HG02885 (cell line): ENCODE measurements around the gene ZNF789.
A peak's percentile ranks its signal among the peaks of the same experiment; 100 is the strongest.
"Not testable (repeated sequence)": the region's sequence is repeated elsewhere in the genome, so short reads cannot be mapped to it uniquely, and the experiment has no call there.

Experiments used
- ATAC-seq: cut with Tn5 transposase; IDR thresholded peaks from one replicate; pipeline ENCODE4 v1.9.1; 2021; ENCODE audit warnings: mild to moderate bottlenecking; ENCODE audit not compliant: unreplicated experiment, poor library complexity

The ZNF789 gene

GRCh38 chr7:99500637-99501009, 27.9 kb downstream of the ZNF789 start:
- ATAC-seq, result no peak

- not testable (repeated sequence) for ATAC-seq
These were observed 28.5 kb downstream of the ZNF789 start for GRCh38 chr7:99501236-99501635.

GRCh38 chr7:99504281-99504602, 31.6 kb downstream of the ZNF789 start:
- ATAC-seq, result no peak

DNA sequence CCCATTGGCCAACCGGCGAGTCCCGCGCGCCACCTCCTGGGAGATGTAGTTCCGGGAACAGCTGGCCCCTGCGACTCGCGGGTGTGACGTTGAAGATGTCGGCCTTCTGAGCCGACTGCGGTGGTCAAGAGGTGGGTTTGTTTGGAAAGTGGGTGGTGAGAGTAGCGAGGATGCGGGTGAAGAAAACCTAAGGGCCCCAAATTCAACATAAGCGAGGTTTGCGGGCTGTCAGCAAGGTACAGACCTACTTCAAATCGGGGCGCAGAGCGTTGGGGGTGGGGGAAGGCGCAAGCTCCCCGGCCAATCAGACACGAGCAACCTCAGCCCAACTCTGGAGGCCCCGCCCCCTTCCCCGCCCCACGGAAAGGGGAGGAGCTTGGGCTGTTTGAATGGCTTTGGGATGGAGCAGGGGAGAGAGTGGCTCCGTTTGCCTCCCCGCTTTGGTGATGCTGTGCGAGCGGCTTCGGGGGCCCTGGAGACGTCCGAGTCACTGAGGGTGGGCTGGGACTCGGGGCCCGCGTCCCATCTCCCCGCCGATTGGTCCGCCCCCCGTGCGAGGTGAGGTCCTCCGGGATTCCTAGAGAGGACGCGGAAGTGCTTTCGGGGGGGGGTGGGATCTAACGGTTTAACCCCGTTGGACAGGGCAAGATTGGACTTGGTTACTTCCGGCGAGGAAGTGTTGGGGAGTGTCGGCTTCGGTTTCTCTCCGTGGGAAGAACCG, 32.1 kb downstream of the ZNF789 start, which contains the start of gene ZKSCAN5:
ZKSCAN5 (plus strand) TSS at position 60 of the 721 bp plus-strand sequence. CDS start 1,383 bp downstream, outside the sequence.
- peak; percentile 84 for ATAC-seq

DNA sequence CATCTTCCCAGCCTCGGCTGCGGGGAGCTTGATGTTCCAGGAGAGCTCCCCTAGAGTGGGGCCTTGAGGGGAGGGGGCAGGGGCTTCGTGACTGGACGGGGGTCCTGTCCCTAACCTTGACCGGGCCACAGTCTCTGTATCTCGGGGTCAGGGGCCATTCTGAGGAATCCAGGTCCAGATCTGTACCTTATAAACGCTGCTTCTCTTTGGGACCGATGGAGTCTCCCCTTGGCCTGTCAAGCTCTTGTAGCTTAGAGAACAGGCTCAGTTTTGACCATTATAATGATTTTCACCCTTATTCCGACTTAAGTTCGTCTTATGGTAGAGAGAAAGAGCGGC, 32.6 kb downstream of the ZNF789 start:
- ATAC-seq, result peak; percentile 2

DNA sequence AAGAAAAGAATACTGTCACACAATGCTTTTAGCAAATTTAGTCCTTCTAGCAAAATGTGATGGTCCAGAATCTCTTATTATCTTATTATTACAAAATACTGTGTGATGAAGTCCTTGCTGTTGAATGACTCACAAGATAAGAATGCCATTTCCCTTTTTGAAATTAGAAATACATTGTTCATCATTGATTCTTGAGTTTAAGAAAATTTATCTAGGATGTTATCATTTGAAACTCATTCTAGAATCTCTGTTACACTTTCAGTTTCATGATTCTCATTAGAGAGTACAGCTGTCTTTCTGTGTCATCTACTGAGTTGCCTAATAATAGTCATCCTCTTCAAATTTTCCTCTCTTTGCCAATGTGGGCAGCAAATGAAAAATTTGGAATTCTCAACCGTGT, 41.4 kb downstream of the ZNF789 start:
- no peak for ATAC-seq

GRCh38 chr7:99521399-99521798, 48.7 kb downstream of the ZNF789 start:
- ATAC-seq, result no peak

DNA sequence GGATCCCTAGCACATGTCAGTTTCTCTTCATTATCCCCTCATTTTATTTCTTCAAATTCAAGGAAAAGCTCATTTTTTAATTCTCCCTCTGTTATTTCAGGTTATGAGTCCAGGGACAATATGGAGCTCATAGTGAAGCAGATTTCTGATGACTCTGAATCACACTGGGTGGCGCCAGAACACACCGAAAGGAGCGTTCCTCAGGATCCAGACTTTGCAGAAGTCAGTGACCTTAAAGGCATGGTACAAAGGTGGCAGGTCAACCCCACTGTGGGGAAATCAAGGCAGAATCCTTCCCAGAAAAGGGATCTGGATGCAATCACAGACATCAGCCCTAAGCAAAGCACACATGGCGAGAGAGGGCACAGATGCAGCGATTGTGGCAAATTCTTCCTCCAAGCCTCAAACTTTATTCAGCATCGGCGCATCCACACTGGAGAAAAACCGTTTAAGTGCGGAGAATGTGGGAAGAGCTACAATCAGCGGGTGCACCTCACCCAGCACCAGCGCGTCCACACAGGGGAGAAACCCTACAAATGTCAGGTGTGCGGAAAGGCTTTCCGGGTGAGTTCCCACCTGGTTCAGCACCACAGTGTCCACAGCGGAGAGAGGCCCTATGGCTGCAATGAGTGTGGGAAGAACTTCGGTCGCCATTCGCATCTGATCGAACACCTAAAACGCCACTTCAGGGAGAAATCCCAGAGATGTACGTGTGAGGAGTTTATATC, 53.2 kb downstream of the ZNF789 start:
- ATAC-seq, result no peak

- ATAC-seq, result no peak
These were observed 58.7 kb downstream of the ZNF789 start for GRCh38 chr7:99531354-99531765.

DNA sequence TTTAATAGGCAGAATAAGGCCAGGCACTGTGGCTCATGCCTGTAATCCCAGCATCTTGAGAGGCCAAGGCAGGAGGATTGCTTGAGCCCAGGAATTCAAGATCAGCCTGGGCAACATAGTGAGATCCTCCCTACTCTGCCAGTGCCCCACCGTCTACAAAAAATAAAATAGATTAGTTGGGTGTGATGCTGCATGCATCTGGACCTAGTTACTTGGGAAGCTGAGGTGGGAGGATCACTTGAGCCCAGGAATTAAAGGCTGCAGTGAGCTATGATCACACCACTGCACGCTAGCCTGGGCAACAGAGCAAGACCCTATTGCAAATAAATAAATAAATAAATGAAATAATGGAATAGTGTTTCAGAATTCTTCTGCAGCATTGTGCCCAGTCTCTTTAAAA, 63.0 kb downstream of the ZNF789 start:
- no peak for ATAC-seq
